GM19467 (cell line): ENCODE measurements around the gene DR1.

Experiments used
- ATAC-seq: cut with Tn5 transposase; IDR thresholded peaks from one replicate; pipeline ENCODE4 v1.9.1; 2021; ENCODE audit warnings: mild to moderate bottlenecking, moderate library complexity; ENCODE audit not compliant: unreplicated experiment

DR1 gene

DNA sequence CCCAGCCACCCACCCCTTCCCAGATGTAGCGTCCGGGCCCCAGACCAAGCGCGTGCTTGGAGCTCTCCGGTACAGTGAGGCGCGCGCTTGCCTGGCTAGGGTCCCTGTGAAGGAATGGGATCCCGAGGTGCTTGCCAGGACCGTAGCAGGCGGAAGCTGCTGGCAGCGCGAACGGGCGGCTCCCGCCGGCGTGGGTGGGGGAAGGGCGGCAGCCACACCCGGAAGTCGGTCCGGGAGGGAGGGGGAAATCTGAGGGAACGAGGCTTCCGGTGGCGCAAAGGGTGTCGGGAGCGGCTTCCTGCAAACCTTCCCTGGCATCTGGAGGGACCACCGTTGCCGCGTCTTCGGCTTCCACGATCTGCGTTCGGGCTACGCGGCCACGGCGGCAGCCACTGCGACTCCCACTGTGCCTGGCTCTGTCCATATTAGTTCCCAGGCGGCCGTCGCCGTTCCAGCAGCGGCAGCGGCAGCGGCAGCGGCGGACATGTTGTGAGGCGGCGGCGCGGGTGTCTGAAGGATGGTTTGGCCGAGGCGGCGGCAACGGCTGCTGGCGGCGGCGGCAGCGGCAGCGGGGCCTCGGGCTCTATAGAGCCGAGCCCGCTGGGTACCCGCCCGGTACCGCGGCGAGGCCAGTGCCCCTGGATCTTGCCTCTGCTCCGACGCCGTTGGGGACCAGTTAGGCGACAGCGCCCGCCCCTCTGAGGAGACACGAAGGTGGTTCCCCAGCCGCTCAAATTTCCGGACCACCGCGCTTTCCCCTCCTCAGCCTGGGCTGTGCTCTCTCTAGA lies at the start of gene DR1:
Gene DR1 (plus strand): TSS at position 275 of the 788 bp plus-strand sequence. CDS start 739 bp downstream, outside the sequence.
- peak; percentile 71 for ATAC-seq

DNA sequence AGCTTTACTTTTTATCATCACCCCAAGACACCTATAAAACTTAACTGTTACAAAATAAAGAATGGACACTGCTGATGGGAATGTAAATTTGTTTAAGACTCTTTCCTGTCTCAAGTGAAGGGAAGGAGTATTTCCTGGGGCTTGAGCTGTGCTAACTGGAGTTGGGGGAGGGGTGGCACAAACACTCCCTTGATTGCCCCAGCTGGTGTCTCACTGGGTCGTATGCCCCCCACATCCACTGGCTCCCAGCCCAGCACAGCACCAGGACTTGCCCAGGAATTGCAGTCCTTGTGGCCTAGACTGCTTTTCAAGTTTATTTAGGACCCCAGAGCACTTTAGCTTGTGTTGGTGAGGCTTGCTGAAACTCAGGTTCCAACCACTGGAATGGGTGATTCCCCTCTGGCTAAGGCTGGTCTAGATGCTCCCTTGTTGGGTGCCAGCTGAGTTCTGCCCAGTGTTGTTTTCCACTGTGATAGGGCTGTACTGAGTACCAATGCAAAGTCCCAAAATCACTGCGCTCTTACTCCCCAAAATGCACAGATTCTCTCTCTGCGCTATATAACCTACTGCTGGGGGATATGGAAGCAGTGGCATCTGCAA lies 49.1 kb upstream of the DR1 start:
- ATAC-seq = no peak

DNA sequence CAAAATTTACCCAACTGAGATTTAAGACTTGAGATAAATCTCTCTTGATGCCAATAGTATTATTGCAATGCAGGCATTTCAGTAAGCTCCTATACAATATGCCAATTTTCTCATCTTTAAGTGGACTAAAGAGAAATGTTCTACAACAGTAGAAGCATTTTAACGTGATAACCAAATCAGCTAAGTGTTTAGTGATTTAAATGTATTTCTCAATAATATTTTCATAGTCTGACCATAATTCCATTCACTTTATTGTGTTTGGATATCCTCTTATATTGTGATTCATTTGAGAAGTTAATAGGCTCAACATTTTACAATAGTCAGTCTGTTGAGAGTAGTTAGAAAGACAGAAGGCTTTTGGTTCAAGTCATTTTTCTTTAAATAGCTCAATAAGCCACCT lies 44.6 kb upstream of the DR1 start:
- ATAC-seq = no peak

DNA sequence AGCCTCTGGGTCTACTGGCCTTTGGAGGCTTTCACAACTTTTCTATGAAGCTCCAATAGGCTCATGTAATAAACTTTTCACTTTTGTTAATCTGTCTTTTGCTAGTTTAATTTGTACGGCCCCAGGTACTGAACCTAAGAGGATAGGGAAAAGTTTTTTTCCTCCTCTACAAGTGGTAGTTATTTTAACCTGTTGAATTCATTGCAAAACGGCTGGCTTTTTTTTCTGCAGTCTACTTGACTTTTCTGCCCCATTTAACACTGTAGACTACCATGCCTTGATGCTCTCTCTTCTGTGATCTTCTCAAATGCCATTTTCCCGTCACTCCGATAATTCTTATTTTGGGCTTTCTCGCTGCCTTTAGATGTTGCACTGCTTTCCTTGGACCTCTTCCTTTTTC lies 43.6 kb upstream of the DR1 start:
- ATAC-seq = no peak

DNA sequence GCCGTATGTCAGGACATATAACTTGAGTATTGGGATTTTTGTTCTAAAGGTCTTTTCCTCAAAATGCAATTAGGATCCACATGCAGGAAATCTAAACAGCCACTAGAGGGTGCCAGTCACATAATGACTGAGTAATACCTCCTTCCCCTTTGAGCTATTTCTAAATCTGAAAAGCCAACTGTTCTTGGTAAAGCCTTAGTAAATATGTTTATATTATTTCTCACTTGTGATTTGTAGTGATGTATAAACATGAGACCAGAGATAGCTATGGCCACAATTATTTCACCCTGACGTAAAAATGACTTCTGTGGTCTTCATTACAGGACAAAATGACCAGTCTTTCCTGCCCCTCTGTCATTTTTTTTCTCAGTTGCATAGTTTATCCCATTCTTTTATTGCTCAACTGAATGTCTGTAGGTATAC lies 41.0 kb upstream of the DR1 start:
- ATAC-seq = no peak

DNA sequence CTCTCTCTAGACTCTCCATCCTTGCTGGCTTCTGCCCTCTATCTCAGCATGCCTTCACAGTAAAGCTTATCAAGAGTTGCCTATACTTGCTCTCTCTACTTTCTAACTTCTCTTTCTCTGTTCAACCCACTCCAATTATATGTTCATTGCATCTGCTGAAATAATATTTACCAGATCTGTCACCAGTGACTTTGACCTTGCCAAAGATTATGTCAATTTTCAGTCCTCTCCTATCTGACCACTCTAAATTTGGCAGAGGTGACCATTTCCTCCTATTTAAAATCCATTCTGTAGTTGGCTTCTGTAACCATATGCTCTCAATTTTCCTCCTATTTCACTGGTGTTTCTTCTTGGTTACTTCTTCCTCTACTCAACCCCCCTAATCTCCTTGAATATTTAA lies 38.8 kb upstream of the DR1 start:
- no peak for ATAC-seq

DNA sequence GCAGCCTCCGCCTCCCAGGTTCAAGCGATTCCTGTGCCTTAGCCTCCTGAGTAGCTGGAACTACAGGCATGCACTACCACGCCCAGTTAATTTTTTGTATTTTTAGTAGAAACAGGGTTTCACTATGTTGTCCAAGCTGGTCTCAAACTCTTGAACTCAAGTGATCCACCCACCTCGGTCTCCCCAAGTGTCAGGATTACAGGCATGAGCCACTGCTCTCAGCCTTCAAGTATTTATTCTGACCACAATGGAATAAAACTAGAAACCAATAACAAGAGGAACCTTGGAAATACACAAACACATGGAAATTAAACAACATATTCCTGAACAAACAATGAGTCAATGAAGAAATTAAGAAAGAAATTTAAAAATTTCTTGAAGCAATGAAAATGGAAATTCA lies 32.7 kb upstream of the DR1 start:
- no peak for ATAC-seq

DNA sequence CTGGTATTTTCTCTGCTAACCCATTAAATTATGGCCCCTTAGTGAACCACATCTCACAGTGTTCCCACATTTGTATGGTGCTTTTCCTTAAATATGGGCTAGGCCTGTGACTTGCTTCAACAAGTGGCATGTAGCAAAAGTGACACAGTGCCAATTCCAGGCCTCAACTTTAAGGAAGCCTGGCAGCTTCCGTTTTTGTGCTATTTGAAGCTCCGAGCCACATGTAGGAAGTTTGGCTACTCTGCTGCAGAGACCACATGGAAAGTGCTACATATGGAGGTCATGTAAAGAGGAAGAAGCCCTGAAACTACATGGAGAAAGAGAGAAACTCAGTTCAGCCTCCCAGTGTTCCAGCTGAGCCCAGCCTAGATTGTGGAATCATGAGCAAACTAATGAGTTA lies 28.5 kb upstream of the DR1 start:
- ATAC-seq = no peak

DNA sequence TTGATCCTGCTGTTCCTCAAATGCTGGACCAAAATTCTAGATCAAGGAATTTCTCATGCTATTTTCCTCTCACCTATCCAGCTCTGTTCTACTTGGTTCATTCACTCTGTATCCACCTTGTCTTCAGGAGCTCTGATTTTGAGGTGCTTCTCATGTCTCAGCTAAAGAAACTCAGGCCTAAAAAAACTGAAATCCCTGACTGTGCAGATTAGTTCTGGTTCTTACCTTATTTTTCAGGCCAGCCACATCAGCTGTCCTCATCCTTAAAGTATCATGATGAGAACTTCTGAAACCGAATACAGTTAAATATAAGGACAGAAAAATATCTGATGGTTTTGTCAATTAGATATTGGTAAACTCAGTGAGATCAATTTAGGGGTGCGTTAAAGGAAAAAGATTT lies 27.8 kb upstream of the DR1 start:
- no peak for ATAC-seq

DNA sequence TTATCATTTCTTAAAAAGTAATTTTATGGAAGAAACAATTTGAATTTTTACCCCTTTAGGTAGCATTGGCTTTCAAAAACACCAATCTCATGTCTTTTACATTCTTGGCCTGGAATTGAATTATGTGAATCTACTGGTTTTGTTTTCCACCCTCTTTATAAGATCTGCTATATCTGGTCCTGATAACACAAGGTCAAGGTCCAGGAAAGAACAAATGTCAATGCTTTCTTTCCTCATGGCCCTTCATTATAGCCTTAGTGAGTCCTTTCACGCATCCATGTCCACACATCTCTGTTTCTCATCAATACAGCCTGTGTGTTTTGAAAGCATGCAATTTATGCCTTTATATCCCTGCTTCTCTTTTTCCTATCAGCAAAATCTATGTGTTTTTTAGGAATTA lies 24.0 kb upstream of the DR1 start:
- no peak for ATAC-seq

DNA sequence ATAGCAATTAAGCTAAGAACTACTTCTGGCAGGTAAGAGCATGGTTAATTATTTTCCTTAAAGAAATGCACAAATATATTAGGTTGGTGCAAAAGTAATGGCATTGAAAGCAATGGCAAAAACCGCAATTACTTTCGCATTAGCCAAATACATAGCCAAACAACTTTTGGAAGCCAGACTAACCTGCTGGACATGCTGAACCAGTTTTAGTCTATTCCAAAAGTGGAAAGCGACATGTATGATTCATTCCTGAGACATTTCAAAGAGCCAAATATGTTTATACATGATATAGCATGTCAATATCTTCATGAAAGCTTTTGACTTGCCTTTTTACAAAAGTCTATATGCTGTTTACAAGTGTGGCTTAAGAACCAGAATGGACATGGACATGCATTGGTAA lies 23.4 kb upstream of the DR1 start:
- ATAC-seq = no peak

DNA sequence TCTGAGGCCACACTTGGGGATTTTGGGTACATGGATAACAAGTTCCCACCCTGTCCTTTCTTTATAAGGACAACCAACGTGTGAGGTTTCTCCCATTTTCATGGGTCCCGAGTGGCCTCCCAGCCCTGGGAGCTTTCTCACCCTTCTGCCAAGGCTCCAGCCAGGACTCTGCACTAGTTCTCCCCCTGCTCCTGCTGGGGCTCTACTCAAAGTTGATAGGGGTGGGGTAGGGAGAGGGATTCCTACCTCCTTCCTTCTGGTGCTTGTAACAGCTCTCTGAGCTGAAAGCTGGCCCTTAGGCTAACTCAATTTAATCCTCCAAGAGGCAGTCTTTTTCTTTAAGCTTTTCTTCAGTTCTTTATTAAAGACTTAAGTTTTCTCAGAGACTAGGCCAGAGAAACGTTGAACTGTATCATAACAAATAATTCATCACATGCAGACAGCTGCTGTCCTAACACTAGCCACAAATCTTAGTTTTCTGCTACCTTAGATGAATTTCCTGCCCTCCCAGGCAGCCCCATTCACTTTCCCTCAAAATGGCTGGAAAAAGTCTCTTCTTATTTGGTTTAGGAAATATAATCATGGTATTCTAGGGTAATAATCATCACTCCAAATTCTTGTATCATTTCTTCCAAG lies 22.4 kb upstream of the DR1 start:
- ATAC-seq = no peak

DNA sequence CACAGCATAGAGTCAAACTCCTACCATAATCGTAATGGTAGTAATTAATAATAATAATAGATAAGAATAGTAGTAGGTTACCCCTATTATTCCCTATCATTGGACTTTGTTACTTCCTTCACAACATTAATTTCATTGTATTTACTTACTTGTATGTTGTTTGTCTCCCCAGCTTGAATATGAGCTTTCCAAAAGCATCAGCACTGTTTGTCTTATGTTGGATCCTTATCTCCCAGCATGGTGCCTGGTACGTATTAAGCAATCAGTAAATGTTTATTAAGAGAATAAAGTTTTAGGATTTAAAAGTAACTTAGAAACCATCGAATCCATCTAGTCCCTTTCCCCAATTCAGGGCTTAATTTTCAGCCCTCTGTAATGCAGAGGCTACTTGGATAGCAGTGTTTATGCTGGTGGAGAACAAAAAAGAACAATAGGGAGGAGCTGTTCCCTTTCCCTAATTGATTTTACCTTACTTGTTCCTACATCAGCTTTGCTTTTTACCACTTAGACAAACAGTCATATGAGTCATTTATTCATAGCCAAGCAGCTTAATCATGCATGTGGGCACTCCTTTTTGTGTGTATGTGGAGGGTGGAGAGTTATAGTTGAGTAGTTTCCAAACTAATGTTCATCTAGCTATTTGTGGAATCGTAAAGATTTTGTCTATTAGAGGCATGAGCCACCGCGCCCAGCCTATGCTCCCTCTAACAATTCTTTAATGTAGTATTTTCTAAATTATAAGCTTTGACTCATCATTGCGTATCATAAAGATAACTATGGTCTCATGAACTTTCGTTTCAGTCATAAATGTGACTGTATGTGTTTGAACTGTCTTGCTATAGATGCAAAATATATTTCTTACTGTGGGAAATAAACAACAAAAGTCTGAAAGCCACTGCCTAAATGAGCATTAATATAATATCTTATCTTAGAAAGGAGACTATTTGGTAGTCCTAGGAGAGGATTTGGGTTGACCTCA lies 20.9 kb upstream of the DR1 start:
- no peak for ATAC-seq

DNA sequence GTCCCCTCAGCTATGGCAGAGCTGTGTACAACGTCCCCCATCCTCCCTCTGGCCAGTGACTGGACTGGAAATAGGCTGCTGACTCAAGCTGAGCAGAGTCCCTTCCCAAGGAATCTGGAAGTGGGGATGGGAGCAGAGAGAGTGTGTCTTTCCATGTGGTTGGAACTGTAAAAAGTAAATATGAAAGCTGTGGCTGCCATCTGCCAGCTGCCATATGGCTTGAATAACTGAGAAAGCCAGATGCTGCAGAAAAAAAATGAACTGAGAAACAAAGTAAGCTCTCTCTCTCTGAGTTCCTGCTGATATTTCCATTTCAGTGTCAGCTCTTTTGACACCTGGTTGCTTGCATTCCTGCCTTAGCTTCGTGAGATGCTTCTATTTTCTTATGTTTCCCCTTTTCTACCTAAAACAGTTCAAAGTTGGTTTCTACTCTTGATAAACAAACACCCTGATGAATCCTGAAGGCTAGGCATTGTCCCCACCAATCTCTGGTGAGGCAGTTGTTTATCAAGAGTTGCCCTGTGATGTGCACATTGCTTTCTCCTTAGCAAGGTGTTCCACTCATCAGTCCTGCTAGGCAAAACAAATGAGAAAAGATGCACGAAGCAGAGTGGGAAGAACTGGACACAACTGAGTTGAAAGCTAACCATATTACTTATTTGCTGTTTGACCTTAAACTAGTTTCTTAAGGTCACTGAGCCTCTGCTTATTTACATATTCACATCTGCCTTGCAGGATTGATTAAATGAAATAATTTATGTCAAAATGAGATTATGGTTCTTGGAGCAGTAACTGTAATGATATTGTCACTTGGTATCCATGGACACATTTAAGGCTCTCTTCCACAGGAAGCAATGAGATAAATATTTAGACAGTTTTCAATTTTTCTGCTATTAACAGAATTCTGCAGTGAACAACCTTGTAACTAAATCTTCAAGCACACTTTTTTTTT lies 16.6 kb upstream of the DR1 start:
- no peak for ATAC-seq

DNA sequence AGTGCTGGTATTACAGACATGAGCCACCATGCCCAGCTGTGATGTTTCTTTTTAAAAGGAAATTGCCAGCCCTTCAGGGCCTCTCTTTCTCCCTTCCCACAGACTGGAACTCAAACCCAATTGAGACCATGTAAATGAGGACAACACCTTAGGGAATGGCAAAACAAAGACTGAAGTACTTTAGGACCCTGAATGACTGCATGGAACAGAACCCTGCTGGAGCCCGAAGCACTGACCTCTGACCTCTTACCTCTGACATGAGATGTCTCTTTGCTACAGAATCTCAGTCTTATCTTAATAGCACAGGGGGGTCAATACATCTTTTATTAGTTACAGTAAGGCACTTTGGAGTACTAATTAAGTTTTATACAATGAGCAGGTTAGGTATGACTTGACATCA lies 15.5 kb upstream of the DR1 start:
- ATAC-seq = no peak

DNA sequence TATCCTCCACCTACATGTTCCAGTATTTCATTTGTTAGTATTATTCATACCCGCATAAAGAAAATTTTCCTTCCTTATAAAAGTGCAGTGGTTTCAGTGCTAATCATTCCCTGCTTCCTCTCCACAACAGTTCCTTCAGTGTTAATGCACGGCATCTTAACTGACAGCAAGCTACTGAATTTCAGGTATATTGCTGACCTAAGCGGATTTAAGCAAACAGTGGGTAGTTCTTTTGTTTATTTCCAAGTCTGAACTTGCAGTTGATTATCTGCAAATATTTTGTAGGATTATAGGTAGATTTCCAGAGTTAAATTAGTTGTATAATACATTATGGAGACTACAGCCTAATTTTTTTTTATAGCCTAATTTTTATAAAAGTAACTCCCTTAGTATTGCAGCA lies 15.1 kb upstream of the DR1 start:
- no peak for ATAC-seq

DNA sequence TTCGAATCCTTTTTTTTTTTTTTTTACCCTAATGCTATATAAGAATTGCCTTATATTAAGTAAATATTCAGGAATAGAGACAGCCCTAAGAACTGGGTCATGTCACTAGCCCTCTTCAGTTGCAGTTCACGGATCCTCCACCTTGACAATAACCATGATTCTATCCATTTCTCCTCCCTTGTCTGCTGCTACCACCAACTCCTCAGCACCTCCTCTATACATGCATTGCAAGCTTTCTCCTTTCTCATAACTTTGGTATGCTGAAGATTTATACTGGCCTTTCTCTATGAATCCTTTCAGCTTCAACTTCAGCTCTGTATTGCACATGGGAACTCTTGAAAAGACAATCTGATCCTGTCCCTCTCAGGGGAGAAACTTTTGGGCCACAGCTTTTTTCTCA lies 14.3 kb upstream of the DR1 start:
- no peak for ATAC-seq

DNA sequence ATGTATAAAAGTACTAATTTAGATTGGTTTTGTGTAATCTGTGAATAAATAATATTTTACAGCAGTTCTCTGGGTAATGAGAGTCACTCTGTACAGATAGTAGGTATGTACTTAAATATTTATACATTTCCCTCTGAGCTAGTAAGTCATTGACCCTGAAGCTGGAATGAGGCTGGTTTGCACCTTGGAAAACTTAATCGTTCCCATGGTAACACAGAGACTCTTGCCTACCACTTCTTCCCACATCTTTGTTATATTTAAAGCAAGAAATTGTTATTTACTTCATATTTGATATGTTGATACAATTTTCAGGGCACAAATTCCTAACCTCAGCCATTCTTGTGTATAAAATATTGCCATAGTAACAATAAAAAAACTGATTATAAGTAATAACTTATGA lies 13.3 kb upstream of the DR1 start:
- ATAC-seq = no peak

DNA sequence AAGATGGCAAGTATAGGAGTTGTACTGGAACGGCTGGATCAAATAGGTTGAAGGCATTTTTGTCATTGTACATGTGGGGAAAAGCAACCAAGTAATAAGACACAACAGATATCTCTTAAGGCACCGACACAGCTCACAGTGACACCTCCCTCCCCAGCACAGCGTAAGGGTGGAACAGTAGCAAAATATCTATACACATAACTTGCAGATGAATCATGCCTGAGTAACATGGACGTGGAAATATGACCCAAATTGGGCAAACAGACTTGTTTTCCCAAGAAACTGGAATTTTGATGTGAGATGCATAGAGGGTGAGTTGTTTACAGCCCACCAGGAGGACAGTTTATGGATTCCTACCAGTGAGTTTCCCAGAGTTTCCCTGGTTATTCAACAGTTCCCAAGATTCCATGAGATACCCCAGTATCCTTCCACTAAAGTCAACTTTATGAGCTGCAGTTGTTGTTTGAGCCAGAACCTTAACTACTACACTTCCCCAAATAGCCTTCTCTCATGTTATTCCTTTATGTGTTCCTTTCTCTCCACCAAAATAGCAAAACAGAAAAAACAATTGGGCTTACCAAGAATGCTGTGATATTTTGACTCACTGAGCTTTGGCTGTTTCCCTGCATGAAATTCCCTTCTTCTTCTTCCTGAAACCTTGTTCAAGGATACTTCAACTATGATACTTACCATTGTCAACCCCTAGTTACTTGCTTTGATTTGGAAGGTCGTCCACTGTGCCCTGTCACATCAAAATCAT lies 7.1 kb upstream of the DR1 start:
- no peak for ATAC-seq
